Peyer's patch (tissue), 4 donors: ENCODE measurements around the gene ANXA6.

Experiments used
- POLR2A ChIP-seq, 2 donors: fragments of 450-650 bp; IDR thresholded peaks; one replicate each; pipeline ENCODE4 v1.5.1; 2017; ENCODE audit warnings: antibody characterized with exemption in 2 of 2, mild to moderate bottlenecking in 2 of 2, moderate library complexity in 2 of 2
- TF ChIP-seq, protein P1 (sequence below), 6 experiments: fragments of 450-650 bp in 4 of 6; fragments of 200-600 bp in 2 of 6; sonication (generic) in 1 of 6; IDR thresholded peaks; one replicate each; pipeline ENCODE4 v1.5.1; 2017 to 2019; ENCODE audit warnings: antibody characterized with exemption in 6 of 6, mild to moderate bottlenecking in 3 of 6, moderate library complexity in 1 of 6

DNA sequence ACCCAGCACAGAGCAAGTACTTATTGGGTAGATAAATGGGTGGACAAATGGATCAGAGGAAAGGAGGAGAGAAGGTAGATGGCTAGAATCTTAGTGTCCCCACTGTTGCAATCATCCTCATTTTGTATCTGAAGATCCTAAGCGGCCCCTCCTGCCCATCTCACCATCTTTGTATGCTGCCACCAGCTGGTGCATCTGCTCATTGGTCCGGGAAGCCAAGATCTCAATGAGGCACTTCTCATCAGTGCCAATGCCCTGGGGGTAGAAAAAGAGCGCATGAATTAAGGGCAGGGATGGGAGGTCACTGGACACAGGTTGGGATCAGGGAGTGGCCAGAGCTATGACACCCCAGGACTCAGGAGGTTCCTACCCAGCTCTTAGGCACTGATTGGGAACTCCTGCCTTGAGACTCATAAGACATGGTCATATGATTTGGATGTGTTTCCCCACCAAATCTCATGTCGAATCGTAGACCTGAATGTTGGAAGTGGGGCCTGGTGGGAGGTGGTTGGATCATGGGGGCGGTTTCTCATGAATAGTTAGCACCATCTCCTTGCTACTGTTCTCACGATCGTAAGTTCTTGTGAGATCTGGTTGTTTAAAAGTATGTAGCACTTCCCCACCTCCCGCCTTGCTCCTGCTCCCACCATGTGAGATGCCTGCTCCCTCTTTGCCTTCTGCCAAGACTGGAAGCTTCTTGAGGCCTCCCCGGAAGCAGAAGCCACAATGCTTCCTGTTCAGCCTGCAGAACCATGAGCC, 20.3 kb downstream of the ANXA6 start:
- TF ChIP-seq, protein P1, sequence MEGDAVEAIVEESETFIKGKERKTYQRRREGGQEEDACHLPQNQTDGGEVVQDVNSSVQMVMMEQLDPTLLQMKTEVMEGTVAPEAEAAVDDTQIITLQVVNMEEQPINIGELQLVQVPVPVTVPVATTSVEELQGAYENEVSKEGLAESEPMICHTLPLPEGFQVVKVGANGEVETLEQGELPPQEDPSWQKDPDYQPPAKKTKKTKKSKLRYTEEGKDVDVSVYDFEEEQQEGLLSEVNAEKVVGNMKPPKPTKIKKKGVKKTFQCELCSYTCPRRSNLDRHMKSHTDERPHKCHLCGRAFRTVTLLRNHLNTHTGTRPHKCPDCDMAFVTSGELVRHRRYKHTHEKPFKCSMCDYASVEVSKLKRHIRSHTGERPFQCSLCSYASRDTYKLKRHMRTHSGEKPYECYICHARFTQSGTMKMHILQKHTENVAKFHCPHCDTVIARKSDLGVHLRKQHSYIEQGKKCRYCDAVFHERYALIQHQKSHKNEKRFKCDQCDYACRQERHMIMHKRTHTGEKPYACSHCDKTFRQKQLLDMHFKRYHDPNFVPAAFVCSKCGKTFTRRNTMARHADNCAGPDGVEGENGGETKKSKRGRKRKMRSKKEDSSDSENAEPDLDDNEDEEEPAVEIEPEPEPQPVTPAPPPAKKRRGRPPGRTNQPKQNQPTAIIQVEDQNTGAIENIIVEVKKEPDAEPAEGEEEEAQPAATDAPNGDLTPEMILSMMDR (IDR thresholded peaks at IDR 0.05), result no peak
- no peak for TF ChIP-seq POLR2A (IDR thresholded peaks at IDR 0.05)
